CD4-positive, alpha-beta T cell treated with Interleukin-6 at 100 ng/mL for 8 hours (primary cell): Measurements from ENCODE around the gene ROGDI.
"Not testable (repeated sequence)": the region's sequence is repeated elsewhere in the genome, so short reads cannot be mapped to it uniquely, and the experiment has no call there.

Experiments used
- DNase-seq: peaks from one replicate; pipeline ENCODE4 v3.0.0-alpha.2; 2020; ENCODE audit warnings: mixed read lengths, low spot score

The ROGDI gene

DNA sequence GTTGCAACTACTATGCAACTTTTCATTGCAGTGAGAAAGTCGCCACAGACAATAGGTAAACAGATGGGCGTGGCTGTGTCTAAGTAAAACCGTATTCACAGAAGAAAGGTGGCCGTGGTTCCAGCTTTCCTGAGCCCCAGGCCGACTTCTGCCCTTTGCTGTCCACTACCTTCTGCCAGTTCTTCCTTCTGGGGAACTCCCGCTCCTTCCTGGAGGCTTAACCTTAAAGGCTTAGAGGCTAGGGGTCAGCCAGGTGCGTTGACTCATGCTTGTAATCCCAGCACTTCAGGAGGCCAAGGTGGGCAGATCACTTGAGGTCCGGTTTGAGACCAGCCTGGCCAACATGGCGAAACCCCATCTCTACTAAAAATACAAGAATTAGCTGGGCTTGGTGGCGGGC, 12.2 kb downstream of the ROGDI start:
- no peak for DNase-seq

DNA sequence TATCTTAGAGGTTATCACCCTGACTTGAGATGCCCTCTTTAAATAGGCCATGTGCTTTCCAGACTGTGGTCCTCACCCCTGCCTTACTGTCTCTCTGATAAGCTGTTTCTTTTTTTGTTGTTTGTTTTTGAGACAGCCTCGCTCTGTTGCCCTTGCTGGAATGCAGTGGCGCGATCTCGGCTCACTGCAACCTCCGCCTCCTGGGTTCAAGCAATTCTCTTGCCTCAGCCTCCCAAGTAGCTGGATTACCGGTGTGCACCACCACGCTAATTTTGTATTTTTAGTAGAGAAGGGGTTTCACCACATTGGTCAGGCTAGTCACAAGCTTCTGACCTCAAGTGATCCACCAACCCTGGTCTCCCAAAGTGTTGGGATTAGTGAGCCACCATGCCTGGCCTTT, 13.5 kb downstream of the ROGDI start:
- no peak for DNase-seq

DNA sequence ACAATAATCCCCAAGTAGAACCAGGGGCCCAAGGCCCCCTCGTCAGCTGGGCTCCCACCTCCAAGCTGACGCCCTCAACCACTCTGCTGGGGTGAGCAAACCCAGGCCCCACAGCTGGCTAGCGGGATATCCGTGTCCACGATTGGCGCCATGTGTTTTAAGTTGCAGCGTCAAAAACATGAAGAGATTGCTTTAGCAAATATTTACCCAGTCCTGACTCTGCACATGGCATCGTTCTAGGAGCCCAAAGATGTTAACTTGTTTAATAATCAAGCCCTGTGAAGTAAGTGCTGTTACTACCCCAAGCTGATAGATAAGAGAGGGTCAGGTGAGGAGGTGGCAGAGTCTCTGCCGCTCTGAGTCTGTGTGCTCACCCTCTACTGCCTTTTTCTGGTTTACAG, 13.9 kb downstream of the ROGDI start:
- no peak for DNase-seq

DNA sequence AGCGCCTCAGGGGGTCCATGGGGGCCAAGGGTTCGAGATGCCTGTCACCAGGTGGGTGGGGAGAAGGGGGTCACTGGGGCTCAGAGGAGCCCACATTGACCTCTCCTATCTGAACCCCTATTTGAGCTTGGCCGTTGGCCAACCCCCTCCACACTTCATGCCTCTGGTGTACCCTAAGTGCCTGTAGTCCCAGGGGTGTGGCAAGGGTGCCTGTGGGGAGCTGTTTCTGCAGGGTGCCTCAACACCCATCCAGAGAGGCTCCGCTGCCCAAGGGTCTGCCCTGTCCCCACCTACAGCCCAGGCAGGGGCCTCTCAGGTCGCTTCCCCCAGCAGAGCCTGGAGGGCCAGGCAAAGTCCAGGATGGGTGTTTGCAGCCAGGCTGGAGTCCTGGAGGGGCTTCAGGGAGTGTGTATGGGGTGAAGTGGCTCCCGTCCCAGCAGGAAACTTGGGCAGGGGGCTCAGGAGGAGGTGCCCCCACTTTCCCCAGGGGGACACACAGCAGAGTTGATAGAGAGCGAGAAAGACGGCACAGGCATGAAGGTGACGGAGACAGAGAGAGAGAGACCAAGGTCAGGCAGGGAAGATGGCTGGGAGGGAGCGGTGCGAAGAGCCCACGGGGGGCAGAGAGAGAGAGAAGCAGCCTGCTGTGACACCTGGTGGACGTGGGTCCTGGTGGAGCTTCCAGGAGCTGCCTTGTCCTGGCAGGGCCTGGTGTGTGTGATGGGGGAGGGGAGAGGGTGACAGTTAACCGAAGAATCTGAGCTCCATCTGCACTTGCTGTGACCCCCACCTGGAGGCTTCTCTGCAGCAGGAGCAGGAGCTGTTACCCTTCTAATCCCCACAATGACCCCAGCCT, 14.6 kb downstream of the ROGDI start, which contains the start of gene SEPTIN12:
SEPTIN12 (minus strand) TSS at position 719 of the 856 bp plus-strand sequence; CDS start at position 19, 700 bp downstream.
- no peak for DNase-seq

DNA sequence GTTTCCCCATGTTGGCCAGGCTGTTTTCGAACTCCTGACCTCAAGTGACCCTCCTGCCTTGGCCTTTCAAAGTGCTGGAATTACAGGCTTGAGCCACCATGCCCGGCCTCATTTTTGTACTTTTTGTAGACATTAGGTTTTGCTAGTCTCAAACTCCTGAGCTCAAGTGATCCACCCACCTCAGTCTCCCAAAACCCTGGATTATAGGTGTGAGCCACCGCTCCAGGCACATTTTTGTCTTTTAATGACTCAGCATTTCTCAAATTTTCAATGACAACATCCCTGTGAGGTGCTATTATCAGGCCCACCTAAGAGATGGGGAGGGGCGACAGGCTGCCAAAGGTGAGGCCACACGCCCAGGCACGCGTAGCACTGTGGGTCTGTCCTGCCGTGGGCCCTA, 15.4 kb downstream of the ROGDI start:
- DNase-seq: no peak

DNA sequence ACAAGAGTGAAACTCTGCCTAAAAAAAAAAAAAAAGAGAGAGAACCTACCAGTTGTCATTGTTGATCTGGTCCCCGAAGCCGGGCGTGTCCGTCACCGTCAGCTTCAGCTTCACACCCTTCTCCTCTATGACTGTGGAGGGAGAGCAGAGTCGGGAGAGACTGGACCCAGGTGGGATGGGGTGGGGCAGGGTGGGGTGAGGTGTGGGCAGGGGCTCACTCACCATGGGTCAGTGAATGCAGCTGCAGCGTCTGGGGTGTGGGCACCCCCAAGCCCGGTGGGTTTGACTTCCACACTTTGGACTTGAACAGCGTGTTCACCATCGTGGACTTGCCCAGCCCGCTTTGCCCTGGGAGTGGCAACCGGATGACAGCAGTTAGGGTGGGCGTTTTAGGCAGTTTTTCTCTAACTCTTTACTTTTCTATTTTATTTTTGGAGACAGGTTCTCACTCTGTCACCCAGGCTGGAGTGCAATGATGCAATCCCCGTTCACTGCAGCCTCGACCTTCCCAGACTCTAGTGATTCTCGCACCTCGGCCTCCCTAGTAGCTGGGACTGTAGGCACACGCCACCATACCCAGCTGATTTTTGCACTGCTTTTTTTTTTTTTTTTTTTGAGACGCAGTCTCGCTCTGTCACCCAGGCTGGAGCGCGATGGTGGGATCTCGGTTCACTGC, 16.5 kb downstream of the ROGDI start:
- DNase-seq: no peak

DNA sequence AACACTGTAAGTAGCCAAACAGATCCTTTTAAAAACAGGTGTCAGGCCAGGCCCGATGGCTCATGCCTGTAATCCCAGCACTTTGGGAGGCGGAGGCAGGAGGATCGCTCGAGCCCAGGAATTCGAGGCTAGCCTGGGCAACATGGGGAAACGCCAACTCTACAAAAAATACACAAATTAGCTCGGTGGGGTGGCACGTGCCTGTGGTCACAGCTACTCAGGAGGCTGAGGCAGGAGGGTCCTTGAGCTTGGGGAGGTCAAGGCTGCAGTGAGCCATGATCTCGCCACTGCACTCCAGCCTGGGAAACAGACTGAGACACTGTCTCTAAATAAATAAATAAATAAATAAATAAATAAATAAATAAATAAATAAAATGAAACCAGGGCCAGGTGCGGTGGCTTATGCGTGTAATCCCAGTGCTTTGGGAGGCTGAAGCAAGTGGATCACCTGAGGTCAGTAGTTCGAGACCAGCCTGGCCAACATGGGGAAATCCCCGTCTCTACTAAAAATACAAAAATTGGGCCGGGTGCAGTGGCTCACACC, 17.9 kb downstream of the ROGDI start:
- not testable (repeated sequence) for DNase-seq

DNA sequence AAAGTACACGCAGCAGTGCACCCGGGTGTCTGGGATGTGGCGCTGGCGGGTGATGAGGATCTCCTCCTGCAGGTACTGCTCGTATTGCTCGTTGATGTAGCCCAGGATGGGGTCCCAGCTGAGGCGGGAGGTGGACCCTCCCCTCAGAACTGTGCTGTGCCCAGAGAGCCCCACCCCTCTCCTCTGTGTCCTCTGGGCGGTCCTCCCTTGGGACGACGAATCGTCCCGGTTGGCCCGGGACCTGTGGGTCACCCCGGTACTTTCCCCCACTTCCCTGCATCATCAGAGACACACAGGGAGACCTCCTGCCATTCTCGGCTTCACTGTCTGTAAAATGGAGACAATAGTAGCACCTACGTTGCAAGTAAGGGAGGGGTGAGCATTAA, 18.5 kb downstream of the ROGDI start:
- DNase-seq: no peak

DNA sequence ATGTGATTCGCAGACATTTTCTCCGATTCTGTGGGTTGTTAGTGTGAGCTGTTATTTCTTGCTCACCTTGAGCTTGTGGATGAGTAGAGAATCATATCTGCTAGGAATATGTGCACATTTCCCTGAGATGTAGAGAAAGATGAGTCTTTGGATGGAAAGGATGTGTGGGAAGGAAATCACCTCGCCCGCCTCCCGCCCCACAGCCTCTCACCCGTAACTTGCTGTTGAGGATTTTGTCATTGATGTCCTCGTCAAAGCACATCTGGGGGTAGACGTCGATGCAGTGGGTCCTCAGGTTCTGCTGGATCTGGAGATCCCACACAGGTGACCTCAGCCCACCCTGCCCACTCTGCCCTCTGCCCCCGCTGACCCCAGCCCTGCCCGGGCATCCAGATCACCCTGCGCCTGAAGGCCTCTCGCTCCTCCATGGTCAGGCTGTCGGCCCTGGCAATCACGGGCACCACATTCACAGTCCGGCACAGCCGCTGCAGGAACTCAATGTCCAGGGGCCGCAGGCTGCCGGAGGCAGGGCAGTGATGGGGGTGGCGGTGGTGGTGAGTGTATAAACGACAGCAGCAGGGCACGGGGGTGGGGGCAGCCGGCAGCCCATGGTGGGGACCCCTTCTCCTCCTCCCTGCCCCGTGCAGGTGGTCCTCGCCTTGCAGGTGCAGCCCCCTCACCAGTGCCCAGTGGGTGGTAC, 19.0 kb downstream of the ROGDI start:
- DNase-seq: no peak

DNA sequence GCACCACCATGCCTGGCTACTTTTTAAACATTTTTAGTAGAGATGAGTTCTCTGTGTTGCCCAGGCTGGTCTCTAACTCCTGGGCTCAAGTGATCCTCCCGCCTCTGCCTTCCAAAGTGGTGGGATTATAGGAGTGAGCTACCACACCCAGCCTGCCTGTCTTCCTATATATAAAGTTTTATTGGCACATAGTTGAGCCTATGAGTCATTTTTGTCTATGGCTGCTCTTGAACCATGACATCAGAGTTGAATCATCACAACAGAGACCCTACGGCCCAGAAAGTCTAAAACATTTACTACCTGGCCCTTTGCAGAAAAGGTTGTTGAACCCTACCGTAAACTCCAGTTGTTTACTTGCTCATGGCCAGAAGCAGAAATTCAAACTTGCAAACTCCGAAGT, 22.2 kb downstream of the ROGDI start:
- no peak for DNase-seq

DNA sequence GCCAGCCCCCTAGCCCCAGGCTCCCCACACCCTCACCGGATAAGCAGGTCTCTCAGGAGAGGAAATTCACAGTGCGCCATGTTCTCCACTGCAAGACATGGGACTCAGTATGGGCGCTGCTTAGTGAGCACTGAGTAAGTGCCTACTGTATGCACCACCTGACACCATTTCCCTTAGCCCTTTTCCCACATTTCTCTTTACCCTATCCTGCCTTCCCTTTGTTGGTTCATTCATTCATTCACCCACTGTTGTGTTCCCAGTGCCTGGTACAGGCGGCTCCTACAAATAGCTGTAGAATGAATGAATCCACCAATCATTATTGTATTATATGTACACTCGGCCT, 24.4 kb downstream of the ROGDI start:
- DNase-seq: no peak

DNA sequence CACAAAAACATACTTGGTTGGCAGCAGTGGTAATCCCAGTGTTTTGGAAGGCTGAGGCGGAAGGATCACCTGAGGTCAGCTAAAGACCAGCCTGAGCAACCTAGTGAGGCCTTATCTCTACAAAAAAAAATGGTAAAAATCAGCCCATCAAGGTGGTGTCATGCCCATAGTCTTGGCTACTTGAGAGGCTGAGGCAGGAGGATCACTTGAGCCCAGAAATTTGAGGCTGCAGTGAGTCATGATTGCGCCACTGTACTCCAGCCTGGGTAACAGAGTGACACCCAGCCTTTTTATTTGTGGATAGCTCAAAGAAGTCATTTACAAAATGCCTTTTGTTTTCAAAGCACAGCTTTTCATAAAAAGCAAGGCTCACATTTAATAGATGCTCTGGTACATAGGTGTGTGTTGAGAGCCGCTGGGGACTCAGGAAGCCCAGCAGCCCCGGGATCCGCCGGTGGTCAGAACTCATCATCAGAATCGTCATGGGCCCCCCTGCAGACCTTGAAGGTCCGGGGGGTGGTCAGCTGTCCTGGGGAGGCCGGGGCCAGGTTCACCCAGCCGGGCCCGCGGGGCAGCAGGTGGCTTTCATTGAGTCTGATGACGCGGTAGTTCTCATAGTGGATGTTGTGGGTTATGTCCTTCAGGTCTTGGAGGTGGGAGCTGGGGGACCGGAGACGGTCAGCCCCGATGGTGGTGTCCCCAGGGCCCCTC, 24.9 kb downstream of the ROGDI start:
- no peak for DNase-seq

DNA sequence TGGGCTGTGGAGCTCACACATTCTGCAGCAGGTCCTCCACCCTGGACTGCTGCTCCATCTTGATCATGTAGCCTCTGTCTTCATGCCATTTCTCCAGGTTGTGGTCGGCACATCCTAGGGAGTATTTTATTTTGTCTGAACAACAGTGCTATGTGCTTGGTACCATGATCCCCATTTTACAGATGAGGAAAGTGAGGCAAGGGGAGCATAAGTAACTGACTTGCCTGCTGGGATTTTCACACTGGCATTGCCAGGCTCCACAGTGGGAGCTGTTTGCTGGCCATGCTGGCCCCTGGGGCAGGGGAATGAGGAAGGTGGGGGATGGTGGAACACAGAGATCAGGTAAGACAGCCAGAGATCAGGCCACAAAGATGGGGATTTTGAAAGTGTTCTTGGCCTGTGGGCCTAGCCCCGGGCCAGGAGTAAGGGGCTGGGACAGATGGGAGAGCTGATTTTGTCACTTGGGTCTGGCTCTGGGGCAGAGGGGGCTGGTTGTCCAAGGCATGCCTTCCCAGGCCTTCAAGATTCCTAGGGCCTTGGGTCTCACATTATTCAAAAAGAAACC, 26.2 kb downstream of the ROGDI start:
- no peak for DNase-seq

DNA sequence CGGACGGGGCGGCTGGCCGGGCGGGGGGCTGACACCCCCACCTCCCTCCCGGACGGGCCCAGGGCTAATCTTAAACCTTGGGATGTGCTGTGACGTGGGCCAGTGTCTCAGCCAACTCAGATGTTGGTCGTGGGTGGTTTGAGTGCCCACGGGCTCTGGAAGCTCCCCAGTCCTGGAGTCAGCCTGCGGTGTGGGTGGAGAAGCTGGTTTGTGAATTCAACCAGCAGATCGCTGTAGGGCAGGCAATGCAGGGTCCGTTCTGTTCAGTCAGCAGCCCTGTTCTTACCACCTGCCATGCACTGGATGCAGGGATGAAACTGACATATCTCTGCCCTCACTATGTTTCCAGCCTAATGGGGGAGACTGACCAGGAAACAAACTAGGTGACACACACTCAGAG, 27.4 kb downstream of the ROGDI start:
- no peak for DNase-seq

DNA sequence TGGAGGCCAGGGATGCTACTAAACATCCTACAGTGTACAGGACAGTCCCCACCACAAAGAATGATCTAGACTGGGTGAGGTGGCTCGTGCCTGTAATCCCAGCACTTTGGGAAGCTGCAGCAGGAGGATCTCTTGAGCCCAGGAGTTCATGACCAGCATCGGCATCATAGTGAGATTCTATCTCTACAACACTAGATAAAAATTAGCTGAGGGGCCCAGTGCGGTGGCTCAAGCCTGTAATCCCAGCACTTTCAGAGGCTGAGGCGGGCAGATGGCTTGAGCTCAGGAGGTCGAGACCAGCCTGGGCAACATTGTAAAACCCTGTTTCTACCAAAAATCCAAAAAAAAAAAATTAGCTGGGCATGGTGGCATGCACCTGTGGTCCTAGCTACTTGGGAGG, 30.1 kb downstream of the ROGDI start:
- DNase-seq: no peak

DNA sequence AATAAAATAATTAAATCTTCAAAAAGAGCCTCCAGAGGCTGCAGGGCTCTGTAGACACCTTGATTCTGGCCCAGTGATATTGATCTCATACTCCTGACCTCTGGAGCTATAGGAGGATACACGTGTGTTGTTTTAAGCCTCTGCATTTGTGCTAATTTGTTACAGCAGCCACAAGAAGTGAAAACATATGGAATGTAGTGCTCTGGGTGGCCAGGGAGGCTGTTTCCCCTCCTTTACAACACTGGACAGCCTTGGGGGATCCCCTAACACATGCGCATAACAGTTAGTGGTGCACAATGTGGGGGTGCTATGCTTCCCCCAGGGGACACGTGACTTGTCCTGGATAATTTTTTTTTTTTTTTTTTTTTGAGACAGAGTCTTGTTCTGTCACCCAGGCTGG, 30.8 kb downstream of the ROGDI start:
- DNase-seq: no peak

DNA sequence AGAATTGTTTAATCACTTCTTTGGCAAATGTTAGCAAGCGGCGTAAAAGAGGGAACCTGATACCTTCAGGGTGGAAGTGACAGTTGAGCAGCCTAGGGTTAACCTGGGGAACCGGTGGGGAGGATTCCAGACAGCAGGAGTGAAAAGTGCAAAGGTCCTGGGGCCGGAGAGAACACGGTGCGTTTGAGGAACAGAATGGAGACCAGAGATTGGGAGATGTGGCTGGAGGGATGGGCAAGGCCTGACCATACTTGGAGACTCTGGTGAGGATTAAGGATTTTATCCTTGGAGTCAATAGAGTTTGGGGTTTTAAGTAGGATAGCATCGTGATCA, 33.2 kb downstream of the ROGDI start:
- no peak for DNase-seq

DNA sequence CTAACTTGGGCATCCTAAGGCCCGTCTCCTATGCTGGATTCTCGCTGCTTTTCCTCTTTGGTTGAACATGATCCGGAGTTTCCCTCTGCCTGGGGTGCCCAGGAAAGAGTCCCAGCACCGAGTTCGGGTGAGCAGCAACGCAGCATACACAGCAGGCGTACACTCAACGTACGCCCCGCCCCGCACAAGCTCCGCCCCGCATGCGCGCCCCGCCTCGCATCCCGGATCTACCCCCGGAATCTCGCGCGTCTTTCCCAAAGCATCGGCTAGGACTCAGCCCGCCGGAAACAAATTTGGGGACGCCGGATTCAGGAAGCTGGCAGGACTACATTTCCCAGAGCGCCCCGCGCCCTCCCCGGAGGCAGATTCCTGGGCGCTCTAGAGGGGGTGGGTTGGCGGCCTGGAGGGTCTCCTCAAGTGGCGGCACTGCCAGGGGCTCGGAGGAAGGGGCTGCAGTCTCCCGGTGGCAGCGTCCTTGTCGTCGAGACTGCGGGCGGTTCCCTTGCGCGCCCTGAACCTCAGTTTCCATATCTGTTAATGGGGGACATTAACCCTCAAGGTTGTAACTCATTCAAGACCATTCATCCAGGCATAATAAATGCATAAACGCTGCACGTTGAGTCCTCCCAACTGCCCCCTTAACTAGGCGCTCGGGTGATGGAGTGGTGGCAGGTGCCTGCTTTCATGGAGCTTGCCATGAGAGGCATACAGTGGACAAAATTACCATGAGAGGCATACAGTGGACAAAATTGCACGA, 33.7 kb downstream of the ROGDI start:
- DNase-seq: peak; percentile 89

DNA sequence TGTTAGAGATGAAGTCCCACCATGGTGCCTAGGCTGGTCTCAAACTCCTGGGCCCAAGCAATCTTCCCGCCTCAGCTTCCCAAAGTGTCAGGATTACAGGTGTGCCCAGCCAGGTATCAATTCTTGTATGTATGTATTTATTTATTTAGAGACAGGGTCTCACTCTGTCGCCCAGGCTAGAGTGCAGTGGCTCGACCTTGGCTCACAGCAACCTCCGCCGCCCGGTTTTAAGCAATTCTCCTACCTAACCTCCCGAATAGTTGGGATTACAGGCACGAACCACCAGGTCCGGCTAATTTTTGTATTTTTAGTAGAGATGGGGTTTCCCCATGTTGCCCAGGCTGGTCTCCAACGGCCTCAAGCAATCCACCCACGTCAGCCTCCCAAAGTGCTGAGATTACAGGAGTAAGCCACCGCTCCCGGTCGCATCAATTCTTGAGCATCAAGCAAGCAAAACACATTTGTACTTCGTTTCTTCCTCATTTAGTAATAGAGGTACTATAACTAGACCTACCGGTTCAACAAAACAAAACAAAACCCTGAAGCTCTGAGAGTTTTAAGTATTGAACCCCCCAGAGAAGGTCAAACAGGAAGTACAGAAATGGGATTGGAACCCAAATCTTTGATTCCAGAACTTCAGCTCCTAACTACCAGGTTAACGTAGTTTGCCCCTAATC, 34.4 kb downstream of the ROGDI start:
- DNase-seq: no peak

DNA sequence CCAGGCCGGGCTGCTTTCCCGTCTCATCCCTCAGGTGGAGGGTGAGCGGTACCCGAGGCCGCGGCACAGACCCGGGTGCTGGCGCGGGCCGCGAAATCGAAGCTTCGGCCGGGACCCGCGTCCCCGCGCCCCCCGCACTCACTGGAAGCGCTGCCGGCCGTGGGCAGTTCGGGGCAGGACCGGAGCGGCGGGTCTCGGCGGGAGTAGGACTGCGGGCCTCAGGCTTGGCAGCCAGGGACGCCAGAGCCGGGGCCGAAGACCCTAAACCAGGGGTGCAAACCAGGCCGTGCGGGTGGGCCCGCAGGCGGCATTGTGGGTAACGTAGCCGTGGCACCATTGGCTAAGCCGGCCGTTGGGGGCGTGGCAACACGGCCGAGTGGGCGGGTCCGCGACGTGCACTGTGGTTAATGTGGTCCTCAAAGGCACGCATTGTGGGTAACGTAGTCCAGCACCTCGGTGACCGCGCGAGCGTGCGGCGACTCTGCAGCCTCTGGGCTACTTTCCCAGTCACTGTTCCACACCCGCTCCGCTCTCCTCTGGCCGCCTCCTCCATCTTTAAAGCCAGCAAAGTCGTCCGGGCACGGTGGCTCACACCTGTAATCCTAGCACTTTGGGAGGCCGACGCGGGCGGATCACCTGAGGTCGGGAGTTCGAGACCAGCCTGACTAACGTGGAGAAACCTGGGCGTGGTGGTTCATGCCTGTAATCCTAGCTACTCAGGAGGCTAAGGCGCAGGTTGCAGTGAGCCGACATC, 35.4 kb downstream of the ROGDI start, which contains the start of gene ZNF500:
ZNF500 (minus strand) TSS at position 288 of the 754 bp plus-strand sequence. CDS start 1,184 bp downstream, outside the sequence.
- peak; percentile 95 for DNase-seq
